ENCODE results near the gene OR1D5. TPM values are rescaled to one million over a fixed set of nuclear protein-coding genes. Genes with fewer than 3 reads are reported as not detected.

Gene OR1D5
- total RNA-seq, 1 experiment from 2014 or later: not detected

- Histone ChIP-seq H3K23ac (ENCODE audit: insufficient read length, low read depth, low read length) (no peak overlapping the region), H3K79me2 (ENCODE audit: insufficient read depth, low read length) (no peaks in the 10 kb centered on the region), H3K14ac (ENCODE audit: insufficient read depth, low read length) (no peak overlapping the region), H4K91ac (ENCODE audit: insufficient read length, low read depth, low read length) (no peak overlapping the region), H3K18ac (ENCODE audit: insufficient read length, low read depth, low read length) (no peak overlapping the region), H4K5ac (ENCODE audit: insufficient read length, low read depth, low read length) (no peak overlapping the region), H3K4me1 (ENCODE audit: insufficient read depth, low read length) (no peaks in the 10 kb centered on the region), H2BK120ac (ENCODE audit: low read depth, low read length, poor library complexity, severe bottlenecking) (no peak overlapping the region), H2BK5ac (ENCODE audit: insufficient read length, low read length) (no peak overlapping the region), H2AFZ (ENCODE audit: low read length) (no peak overlapping the region), H3K4ac (ENCODE audit: low read depth, low read length) (no peak overlapping the region), H3T11ph (ENCODE audit: low read length) (no peak overlapping the region), H3K4me2 (ENCODE audit: insufficient read depth, insufficient read length, low read length) (no peak overlapping the region), H2BK12ac (ENCODE audit: insufficient read length, low read depth, low read length) (no peak overlapping the region), H2BK15ac (ENCODE audit: low read depth, low read length) (no peak overlapping the region), H3K79me1 (ENCODE audit: insufficient read depth, low read depth, low read length, poor library complexity, severe bottlenecking) (no peaks in the 10 kb centered on the region), H3K56ac (ENCODE audit: insufficient read length, low read depth, low read length) (no peak overlapping the region), H4K20me1 (ENCODE audit: control insufficient read depth, insufficient read depth, insufficient read length) (no peaks in the 10 kb centered on the region), H2BK20ac (ENCODE audit: low read depth, low read length, poor library complexity, severe bottlenecking) (no peak overlapping the region), H3K9ac (ENCODE audit: extremely low read depth, insufficient read length, low read length) (no peak overlapping the region), H4K8ac (replicated peaks; ENCODE audit: insufficient read length, low read depth, low read length) (no peak overlapping the region), H3K27ac (ENCODE audit: insufficient read length, low read depth, low read length) (no peak overlapping the region), H3K27me3 (ENCODE audit: insufficient read depth, low read length) (no peaks in the 10 kb centered on the region), H2AK5ac (ENCODE audit: insufficient read length, low read length) (no peak overlapping the region), H3K23me2 (ENCODE audit: insufficient read length, low read depth, low read length, poor library complexity, severe bottlenecking) (no peaks in the 10 kb centered on the region), H3K9me3 (ENCODE audit: control insufficient read depth, low read depth, low read length) (no peaks in the 10 kb centered on the region)
- H3K27me3 Mint-ChIP-seq (ENCODE audit: low read depth): peaks cover 4% of the 10 kb centered on the region
- H3K4me3 Mint-ChIP-seq: no peak overlapping the region
- TF ChIP-seq CTCF (conservative IDR thresholded peaks at IDR 0.05): no peak
- no peaks in the 10 kb centered on the region; a peak in 1 of 5 replicates for H3K9me3 Mint-ChIP-seq
- no peaks in the 10 kb centered on the region for H3K4me1 Mint-ChIP-seq
- H3K36me3 Mint-ChIP-seq (ENCODE audit: insufficient read depth in 1 of 3, low read depth in 3 of 3): peaks cover 0 to 6% (median 0%) of the 10 kb centered on the region in 3 experiments; a peak in 2 of 7 replicates
- H3K27ac Mint-ChIP-seq: peak overlapping the region in 1 of 3 experiments; percentile 32; a peak in 1 of 7 replicates
- no peak for DNase-seq
- no CpG with 5 or more reads among the region's 6 CpGs for WGBS (ENCODE audit: extremely low coverage, insufficient read length, low lambda C conversion rate)
Measured at GRCh38 chr17:3036800-3037199, 26.6 kb downstream of the OR1D5 start.

All from H9 (cell line).